ENCODE data around the gene WFDC11.
"Not testable (repeated sequence)": the region's sequence is repeated elsewhere in the genome, so short reads cannot be mapped to it uniquely, and the experiment has no call there.

WFDC11 gene

DNA sequence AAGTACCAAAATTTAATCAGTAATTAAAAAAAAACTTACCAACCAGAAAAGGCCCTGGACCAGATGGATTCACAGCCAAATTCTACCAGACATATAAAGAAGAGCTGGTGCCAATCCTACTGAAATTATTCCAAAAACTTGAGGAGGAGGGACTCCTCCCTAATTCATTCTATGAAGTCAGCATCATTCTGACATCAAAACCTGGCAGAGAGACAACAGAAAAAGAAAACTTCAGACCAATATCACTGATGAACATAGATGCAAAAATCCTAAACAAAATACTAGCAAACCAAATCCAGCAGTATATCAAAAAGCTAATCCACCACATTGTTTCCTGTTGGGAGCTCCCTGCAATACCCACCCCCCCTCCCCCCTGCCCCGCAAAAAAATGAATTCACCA lies at the start of gene WFDC11:
TSS of gene WFDC11 (minus strand) at position 101 of the 400 bp plus-strand sequence. CDS start 19,639 bp downstream, outside the sequence.
- DNase-seq (ENCODE audit: low read depth in 2 of 2): no peak

DNA sequence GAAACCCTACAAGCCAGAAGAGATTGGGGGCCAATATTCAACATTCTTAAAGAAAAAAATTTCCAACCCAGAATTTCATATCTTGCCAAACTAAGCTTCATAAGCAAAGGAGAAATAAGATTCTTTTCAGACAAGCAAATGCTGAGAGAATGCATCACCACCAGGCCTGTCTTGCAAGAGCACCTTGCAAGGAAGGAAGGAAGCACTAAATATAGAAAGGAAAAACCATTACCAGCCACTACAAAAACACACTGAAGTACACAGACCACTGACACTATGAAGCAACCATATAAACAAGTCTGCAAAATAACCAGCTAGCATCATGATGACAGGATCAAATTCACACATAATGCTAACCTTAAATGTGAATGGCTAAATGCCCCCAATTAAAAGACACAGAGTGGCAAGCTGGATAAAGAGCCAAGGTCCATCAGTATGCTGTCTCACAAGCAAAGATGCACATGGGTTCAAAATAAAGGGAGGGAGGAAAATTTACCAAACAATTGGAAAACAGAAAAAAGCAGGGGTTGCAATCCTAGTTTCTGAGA lies 46.2 kb upstream of the WFDC11 start:
- not testable (repeated sequence) for DNase-seq (ENCODE audit: low read depth in 2 of 2)

DNA sequence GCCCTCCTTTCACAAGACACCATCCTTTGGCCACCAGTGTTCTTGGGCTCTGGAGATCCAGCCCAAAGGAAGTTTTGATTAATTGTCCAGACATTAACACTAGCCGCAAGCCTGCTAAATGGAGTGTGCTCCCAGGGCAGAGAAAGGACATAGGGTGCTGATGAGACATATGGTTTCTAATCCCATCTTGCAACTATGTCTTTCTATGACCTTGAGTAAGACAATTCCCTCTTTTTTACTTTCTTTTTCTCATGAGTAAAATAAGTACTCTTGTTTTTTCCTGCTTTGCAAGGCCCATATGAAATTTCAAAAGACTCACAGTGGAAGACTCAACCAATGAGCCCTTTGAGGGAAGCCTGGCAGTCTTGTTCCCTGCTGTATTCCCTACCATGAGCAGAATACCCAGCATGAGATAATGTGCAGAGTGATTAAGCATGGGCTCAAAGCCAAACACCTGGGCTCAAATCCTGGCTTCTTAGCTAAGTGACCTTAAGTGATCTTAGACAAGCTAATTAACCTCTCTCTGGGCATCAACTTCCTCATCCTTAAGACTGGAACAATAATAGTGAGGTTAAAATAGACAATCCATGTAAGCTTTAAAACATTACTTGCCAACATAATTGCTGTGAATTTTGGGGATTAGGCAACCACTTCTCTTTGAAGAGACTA lies 35.1 kb upstream of the WFDC11 start, which contains the start of gene WFDC10B:
TSS of gene WFDC10B (minus strand) at position 51 of the 669 bp plus-strand sequence. CDS start 19,027 bp downstream, outside the sequence.
- no peak for DNase-seq (ENCODE audit: low read depth in 2 of 2)

DNA sequence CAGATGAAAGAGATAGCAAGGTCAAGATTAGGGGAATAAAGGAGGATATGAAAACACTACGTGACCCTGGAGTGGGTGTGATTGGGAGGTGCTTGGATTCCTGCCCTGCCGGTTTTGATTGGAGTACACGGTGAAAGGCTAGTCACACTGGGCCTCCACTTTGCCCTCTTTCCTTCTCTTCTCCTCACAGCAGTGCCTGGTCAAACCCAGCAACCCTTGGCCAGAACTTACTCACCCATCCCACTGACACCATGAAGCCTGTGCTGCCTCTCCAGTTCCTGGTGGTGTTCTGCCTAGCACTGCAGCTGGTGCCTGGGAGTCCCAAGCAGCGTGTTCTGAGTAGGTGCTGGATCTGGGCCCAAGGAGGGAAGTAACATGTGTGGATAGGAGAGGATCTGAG lies 31.8 kb upstream of the WFDC11 start, which contains the start of gene WFDC13:
TSS of gene WFDC13 (plus strand) at position 166 of the 400 bp plus-strand sequence. CDS start at position 252, 86 bp downstream.
- DNase-seq (ENCODE audit: low read depth in 2 of 2): no peak

DNA sequence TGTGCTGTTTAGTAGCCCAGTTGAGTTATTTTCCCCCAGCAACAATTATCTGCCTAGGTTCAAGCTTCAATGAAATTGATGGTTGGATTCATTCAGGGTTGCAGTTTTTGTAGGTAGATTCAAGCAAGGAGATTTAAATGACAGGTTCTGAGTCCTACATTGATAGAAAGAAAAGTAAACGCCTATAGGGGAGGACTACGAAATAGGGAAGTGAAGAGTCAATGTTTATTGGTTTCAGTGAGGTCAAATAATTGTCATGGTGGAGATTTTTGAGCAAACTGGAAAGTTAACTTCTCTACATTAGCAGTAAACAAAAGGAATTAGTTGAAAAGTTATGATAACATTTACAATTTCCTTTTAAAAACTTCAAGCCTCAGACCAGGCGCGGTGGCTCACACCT lies 31.1 kb upstream of the WFDC11 start:
- DNase-seq (ENCODE audit: low read depth in 2 of 2): no peak

DNA sequence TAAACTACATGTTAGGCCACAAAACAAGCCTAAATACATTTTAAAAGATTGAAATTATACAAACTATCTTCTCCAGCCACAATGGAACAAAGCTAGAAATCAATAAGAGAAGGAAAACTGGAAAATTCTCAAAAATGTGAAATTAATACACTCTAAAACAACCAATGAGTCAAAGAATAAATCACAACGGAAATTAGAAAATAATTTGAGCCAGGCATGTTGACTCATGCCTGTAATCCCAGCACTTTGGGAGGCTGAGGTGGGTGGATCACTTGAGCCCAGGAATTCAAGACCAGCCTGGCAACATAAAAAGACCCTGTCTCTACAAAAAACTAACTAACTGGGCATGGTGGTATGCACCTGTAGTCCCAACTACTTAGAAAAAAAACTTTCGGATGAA lies 25.5 kb upstream of the WFDC11 start:
- DNase-seq (ENCODE audit: low read depth in 2 of 2): no peak

DNA sequence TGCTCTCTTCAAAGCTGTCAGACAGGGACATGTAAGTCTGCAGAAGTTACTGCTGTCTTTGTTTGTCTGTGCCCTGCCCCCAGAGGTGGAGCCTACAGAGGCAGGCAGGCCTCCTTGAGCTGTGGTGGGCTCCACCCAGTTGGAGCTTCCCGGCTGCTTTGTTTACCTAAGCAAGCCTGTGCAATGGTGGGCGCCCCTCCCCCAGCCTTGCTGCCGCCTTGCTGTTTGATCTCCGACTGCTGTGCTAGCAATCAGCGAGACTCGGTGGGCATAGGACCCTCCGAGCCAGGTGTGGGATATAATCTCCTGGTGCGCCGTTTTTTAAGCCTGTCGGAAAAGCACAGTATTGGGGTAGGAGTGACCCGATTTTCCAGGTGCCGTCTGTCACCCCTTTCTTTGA lies 23.3 kb upstream of the WFDC11 start:
- not testable (repeated sequence) for DNase-seq (ENCODE audit: low read depth in 2 of 2)

DNA sequence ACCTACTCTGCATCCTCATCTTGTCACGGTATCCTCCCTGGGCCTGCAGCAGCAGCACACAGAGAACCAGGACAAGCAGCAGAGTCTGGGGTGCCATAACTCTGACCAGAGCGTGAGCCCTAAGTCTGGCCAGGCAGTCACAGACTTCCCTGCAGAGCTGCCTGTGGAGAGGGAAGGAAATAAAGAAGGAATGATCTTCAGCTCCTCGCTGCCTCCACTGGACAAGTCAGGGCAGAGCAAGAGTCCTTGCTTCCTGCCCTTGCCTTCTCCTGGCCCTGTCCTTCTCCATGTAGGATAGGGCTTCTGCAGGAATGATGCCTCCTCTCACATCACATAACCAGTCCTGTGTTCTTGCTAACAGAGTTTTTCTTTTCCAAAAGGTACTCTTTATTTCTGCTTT lies 15.9 kb upstream of the WFDC11 start:
- no peak for DNase-seq (ENCODE audit: low read depth in 2 of 2)

DNA sequence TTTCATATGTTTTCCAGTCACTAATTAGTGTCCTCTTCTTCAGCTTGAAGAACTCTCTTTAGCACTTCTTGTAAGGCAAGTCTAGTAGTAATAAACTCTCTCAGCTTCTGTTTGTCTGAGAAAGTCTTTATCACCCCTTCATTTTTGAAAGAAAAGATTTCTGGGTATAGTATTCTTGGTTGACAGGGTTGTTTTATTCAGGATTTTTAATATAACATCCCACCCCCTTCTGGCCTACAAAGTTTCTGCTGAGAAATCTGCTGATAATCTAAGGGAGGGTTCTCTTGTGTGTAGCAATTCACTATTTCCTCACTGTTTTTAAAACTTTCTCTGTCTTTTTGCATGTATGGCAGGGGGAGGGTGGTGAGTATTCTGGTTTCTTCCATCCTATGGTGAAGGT lies 9.6 kb upstream of the WFDC11 start:
- no peak for DNase-seq (ENCODE audit: low read depth in 2 of 2)

DNA sequence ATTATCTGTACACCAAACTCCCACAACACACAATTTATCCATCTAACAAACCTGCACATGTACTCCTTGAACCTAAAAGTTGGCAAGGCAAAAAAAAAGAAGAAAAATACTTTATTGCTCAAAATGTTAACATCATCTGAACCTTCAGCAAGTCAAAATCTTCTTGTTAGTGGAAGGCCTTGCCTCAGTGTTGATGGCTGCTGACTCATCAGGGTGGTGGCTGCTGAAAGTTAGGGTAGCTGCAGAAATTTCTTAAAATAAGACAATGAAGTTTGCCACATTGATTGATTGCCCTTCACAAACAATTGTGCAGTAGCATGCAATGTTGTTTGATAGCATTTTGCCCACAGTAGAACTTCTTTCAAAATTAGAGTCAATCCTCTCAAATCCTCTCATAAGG lies 2.7 kb upstream of the WFDC11 start:
- DNase-seq (ENCODE audit: low read depth in 2 of 2): no peak

DNA sequence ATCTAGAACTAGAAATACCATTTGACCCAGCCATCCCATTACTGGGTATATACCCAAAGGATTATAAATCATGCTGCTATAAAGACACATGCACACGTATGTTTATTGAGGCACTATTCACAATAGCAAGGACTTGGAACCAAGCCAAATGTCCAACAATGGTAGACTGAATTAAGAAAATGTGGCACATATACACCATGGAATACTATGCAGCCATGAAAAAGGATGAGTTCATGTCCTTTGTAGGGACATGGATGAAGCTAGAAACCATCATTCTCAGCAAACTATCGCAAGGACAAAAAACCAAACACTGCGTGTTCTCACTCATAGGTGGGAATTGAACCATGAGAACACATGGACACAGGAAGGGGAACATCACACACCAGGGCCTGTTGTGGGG lies 13.0 kb downstream of the WFDC11 start:
- DNase-seq (ENCODE audit: low read depth in 2 of 2): not testable (repeated sequence)

DNA sequence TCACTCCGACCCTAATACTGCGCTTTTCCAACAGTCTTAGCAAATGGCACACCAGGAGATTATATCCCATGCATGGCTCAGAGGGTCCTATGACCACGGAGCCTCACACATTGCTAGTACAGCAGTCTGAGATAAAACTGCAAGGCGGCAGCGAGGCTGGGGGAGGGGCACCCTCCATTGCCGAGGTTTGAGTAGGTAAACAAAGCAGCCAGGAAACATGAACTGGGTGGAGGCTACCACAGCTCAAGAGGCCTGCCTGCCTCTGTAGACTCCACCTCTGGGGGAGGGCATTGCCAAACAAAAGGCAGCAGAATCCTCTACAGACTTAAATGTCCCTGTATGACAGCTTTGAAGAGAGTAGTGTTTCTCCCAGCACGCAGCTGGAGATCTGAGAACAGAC lies 18.3 kb downstream of the WFDC11 start:
- DNase-seq (ENCODE audit: low read depth in 2 of 2): not testable (repeated sequence)

DNA sequence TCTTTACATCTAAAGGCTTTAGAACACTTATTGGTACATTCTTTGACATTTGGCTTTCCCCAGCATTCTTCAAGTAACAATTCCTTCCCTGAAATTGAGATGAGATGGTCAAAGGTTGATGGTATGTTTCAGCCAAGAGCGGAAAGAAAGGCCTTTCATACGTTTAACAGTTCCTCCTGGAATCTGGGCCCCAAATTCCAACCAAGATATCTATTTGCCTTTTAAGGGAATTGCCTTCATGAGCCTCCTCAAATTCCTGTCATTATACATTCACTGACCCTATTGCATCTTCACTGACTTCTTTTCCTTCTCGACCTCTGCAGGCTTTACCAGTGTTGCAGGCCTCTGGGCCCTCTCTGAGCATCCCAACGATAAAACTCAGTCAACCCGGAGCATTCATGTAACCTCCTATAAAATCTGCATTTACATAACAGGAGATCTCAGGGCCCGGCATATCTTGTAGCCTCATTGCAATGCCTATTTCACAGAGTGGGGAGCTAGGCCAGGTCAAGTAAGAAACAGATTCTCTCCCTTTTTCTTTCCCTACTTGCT lies 20.7 kb downstream of the WFDC11 start:
- DNase-seq (ENCODE audit: low read depth in 2 of 2): no peak

DNA sequence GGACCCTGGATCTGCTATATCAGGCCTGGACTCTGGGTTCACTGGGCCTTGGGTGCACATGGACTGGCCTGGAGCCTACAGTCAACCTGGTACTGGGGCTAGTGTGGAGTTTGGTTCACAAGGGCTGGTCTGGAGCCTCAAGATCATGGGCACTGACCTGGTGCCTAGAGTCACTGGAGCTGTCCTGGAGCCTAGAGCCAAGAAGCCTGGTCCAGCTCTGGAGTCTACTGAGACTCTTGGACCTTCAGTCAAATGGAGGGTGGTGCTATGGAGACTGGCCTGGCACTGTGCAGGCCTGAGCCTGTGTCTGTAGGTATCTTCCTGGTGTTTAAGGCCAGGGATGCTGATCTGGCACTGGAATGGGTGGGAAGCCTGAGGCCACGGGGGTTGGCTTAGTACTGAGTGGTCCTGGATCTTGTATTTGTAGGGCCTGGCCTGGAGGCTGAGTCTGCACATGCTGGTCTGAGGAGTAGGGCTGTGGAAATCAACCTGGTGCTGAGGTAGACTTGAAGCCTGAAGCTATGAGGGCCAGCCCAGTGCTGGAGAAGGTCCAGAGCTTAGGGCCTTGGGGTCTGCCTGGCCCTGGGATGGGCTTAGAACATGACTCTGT lies 22.5 kb downstream of the WFDC11 start:
- DNase-seq (ENCODE audit: low read depth in 2 of 2): no peak

DNA sequence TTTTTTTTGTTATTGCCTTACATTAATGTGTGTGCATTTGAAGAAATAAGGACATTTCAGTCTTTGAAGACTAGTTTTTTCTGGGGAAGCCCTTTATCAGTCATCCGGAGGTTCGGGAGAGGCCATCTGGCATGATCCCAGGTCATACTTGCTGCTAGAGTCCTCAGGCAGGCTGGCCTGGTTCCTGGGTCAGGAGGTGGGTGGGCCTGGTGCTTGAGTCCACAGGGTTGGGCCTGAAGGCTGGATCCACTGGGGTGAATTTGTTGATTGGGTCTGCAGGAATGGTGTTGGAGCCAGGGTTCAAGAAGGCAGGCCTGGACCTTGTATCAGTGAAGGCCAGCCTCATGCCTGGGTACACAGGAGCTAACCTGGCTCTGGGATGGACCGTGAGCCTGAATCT lies 23.2 kb downstream of the WFDC11 start:
- no peak for DNase-seq (ENCODE audit: low read depth in 2 of 2)

DNA sequence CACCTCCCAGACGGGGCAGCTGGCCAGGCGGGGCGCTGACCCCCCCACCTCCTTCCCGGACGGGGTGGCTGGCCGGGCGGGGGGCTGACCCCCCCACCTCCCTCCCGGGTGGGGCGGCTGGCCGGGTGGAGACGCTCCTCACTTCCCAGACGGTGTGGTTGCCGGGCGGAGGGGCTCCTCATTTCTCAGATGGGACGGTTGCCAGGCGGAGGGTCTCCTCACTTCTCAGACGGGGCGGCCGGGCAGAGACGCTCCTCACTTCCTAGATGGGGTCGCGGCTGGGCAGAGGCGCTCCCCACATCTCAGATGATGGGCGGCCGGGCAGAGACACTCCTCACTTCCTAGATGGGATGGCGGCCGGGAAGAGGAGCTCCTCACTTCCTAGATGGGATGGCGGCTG lies 24.2 kb downstream of the WFDC11 start:
- not testable (repeated sequence) for DNase-seq (ENCODE audit: low read depth in 2 of 2)

DNA sequence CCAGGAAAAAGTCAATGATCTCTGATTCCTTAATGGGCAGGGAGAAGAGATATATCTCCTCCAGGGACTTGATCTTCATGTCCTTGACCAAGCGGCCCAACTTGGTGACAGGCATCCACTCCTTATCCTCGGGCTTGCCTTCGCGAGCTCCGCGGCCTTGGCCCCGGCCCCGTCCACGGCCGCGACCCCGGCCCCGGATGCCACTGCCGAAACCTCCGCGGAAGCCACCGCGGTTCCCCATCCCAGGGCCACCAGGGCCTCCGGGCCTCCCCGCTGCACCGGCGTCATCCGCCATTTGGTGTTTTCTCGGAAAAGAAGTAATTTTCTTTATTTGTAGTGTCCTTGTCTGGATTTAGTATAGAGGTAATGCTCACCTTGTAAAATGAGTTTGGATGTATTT lies 29.0 kb downstream of the WFDC11 start:
- DNase-seq (ENCODE audit: low read depth in 2 of 2): not testable (repeated sequence)

DNA sequence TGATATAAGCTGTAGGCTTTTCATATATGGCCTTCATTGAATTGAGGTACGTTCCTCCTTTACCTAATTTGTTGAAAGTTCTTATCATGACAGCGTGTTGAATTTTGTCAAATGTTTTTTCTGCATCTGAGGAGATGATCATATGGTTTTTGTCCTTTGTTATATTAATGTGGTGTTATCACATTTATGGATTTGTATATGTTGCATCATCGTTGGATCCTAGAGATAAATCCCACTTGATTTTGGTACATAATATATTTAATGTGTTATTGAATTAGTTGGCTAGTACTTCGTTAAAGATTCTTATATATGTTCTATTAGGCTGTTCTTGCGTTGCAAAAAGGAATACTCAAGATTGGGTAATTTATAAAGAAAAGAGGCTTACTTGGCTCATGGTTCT lies 30.4 kb downstream of the WFDC11 start:
- no peak for DNase-seq (ENCODE audit: low read depth in 2 of 2)

DNA sequence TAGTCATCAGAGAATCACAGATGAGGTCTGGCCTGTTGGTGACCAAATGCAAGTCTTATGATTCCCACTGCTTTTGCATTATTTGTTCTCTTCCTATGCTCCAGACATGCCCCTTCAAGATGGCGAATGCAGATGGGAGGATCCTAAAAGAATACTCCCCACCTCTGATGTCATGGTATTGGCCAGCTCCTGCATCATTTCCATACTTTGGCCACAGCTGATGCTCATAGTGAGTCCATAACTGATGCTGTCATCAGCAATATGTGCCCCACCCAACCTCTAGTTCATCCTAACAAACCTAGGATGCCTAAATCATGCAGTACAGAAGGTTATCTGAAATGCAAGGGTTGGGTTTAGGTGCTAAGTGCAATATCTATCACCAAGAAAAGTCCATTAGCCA lies 33.5 kb downstream of the WFDC11 start:
- DNase-seq (ENCODE audit: low read depth in 2 of 2): no peak

DNA sequence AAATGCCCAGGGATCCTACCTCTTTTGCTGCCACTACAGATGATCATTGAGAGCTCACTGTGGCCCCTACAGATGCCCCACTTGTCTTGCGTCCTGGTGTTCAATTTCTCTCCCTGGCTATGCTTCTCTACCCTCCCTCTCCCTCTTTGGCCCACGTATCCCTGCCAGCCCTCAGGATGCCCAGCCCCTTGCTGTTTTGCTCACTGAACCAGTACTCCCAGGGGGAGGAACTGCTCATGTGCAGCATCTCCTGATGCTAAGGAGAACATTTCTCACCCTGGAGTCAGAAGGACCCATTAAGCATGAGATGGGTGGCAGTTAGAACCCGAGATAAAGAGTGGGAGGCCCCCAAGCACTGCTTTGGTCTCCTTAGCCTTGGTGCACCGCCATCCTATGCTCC lies 38.9 kb downstream of the WFDC11 start, which contains the start of gene WFDC9:
TSS of gene WFDC9 (minus strand) at position 101 of the 400 bp plus-strand sequence. CDS start 21,103 bp downstream, outside the sequence.
- no peak for DNase-seq (ENCODE audit: low read depth in 2 of 2)

DNA sequence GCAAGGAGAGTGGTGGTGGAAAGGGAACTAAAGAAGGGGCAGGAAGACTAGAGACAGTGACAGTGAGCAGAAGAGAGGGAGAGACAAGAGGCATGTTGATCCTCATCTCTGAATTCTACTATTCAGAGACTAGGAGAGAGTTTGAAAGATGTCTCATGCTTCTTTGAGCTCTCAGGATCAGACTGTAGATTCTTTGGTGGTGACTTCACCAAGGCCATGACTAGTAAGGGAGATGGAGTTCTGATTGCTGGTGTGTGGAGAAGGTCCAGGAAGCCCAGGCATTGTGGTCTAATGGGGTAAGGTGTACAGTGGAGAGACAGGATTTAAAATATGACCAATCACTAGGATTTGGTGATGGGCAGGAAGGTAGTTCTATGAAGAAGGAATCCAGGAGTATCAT lies 39.7 kb downstream of the WFDC11 start:
- DNase-seq (ENCODE audit: low read depth in 2 of 2): no peak

DNA sequence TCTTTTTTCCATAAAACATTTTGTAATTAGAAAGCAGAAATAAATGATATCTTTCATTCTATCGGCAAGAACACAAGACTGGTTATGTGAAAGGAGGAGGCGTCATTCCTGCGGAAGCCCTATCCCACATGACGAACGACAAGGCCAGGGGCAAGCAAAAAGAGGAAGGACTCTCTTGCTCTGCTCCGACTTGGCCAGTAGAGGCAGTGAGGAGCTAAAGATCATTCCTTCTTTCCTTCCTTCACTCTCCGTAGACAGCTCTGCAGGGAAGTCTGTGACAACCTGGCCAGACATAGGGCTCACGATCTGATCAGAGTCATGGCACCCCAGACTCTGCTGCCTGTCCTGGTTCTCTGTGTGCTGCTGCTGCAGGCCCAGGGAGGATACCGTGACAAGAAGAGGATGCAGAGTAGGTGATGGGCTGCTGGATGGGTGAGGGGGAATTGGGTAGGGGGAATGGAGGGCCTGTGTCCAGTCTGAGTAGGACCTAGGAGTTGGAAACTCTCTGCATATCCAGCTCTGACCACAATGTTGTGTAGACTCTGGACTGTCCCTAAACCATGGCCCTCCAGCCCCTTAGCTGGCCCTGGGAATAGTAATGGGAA lies 40.4 kb downstream of the WFDC11 start, which contains the start of gene WFDC10A:
TSS of gene WFDC10A (plus strand) at position 244 of the 605 bp plus-strand sequence. CDS start at position 319, 75 bp downstream.
- DNase-seq (ENCODE audit: low read depth in 2 of 2): no peak

Measured in stimulated activated CD8-positive, alpha-beta memory T cell treated with anti-CD3 and anti-CD28 coated beads, Interleukin-7, amount 100 ng/mL, for 4 hours (primary cell).